Pancreas (tissue), 10 donors: ENCODE data around the gene CMTM8. TPM values are rescaled to one million over a fixed set of nuclear protein-coding genes. Genes with fewer than 3 reads are reported as not detected.

ENCODE experiments used
- ATAC-seq, 4 donors: fragments of 200-7000 bp; cut with Tn5 transposase; one replicate each; pipeline versions ENCODE4 v1.8.0 to v1.9.1; 2020; ENCODE audit warnings: mild to moderate bottlenecking in 4 of 4, moderate library complexity in 4 of 4
- DNase-seq, 6 donors: peaks; one replicate each; pipeline ENCODE4 v3.0.0-alpha.2; 2020
- FAIRE-seq: peaks from 2 replicates; lab custom pipeline; 2012; peaks lifted over from hg19 to GRCh38; lab: Jason Lieb, UNC
- H3K27ac ChIP-seq, 4 donors: fragments of 200-600 bp; sonication (generic); 1 replicate in 3 of 4; 2 replicates in 1 of 4; pipeline versions ENCODE4 v1.5.0 to v1.8.0; 2020
- H3K27me3 ChIP-seq, 4 donors: fragments of 200-600 bp; one replicate each; pipeline ENCODE4 v1.8.0; 2021
- H3K36me3 ChIP-seq, 3 donors: fragments of 200-600 bp; sonication (generic) in 1 of 3; one replicate each; pipeline versions ENCODE4 v1.5.0 to v1.8.0; 2020 to 2021
- H3K4me1 ChIP-seq, 3 donors: fragments of 200-600 bp; one replicate each; pipeline ENCODE4 v1.8.0; 2021
- H3K4me3 ChIP-seq, 4 donors: fragments of 200-600 bp; sonication (generic) in 2 of 4; one replicate each; pipeline versions ENCODE4 v1.5.0 to v1.8.0; 2020 to 2021
- H3K9me3 ChIP-seq, 4 donors: fragments of 200-600 bp; one replicate each; pipeline ENCODE4 v1.8.0; 2021
- CTCF ChIP-seq, 4 donors: fragments of 200-600 bp; sonication (generic) in 3 of 4; IDR thresholded peaks; one replicate each; pipeline versions ENCODE4 v1.5.0 to v1.8.0; 2021; ENCODE audit warnings: antibody characterized with exemption in 4 of 4
- WGBS, 2 donors: extraction: QIAGEN DNeasy Blood & Tissue Kit; methylation state at CpG; one replicate each; pipeline ENCODE4 v1.1.7; 2013; 5-methylcytosine and 5-hydroxymethylcytosine counted together
- intact Hi-C, 3 donors: fragments of 100-400 bp; cut with DNase I; formaldehyde crosslinking; loops; one replicate each; pipeline versions ENCODE4 v1.11.1 to v1.14.2; 2022
- polyA plus RNA-seq, 2 donors: library from polyadenylated mRNA; stranded (reverse); fragments of 200-250 nt; gene quantifications; one replicate each; pipeline ENCODE4 v1.2.3, GENCODE V29; 2013
- total RNA-seq, 6 donors: library from RNA; stranded (reverse); fragmentation: NEBNext Ultra II Directional in 4 of 6; extraction: Animal tissue kit (Norgen Biotek cat#: 25700) in 4 of 6; gene quantifications; one replicate each; pipeline versions ENCODE4 v1.2.1 to v1.2.4, GENCODE V29; 2021 to 2023
- donor health status: healthy with polysubstance abuse.
- donor health status: DM: no; HTN: no; CAD: no; lungs with moderate emphysema.
- donor health status: DM: no; HTN: no; CAD: no.
- donor health status: control.
- donor health status: control.
- donor health status: Bipolar disorder and iron deficiency.
- donor health status: DM: yes; HTN: yes; CAD: no.
- donor health status: DM: no; HTN: no; CAD: no.
- donor health status: DM: no; HTN: no; CAD: no.
- donor health status: DM: yes; HTN: yes; CAD: no.

The CMTM8 gene
- total and polyA plus RNA-seq, 8 donors, result 11.0 to 23.7 (median 16.7) TPM

DNA sequence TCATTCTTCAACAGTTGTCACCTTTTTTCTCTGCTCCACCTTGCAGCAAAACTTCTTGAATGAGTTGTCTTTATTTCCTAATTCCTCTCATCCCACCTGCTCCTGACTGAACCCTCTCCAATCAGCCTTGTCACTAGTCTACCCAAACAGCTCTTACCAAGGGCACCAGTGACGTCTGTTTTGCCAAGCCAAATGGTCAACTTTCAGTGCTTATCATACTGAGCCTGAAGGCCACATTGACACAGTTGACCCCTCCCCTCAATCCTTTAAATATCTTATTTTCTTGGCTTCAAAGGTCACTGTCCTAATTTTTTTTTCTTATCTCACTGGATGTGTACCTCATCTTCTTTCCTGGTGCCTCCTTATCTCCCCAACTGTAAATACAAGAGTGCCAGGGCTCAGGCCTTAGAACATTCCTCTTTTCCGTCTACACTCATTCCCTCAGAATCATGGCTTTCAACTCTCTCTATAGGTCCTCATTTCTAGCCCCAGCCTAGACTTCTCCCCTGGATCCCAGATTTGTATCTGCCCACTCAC lies 43.2 kb downstream of the CMTM8 start:
- no peak overlapping the region for H3K4me3 ChIP-seq
- WGBS, 2 donors, result 33 to 45% methylated on average over 2 of the region's 2 CpGs
- peak overlapping the region in 2 of 4 donors; percentile 6 to 39 for H3K27ac ChIP-seq
- H3K27me3 ChIP-seq, result no peaks in the 10 kb centered on the region
- intact Hi-C loops, result no loop called here
- FAIRE-seq (no peak), ATAC-seq (peak; percentile 69 to 83 (median 80)), DNase-seq (peak in 3 of 6 donors; percentile 31 to 66 (median 52))
- peaks cover 19 to 28% (median 27%) of the 10 kb centered on the region in 3 donors for H3K4me1 ChIP-seq
- H3K9me3 ChIP-seq, result no peaks in the 10 kb centered on the region
- no peak for TF ChIP-seq CTCF (IDR thresholded peaks at IDR 0.05)
- H3K36me3 ChIP-seq, result no peaks in the 10 kb centered on the region

DNA sequence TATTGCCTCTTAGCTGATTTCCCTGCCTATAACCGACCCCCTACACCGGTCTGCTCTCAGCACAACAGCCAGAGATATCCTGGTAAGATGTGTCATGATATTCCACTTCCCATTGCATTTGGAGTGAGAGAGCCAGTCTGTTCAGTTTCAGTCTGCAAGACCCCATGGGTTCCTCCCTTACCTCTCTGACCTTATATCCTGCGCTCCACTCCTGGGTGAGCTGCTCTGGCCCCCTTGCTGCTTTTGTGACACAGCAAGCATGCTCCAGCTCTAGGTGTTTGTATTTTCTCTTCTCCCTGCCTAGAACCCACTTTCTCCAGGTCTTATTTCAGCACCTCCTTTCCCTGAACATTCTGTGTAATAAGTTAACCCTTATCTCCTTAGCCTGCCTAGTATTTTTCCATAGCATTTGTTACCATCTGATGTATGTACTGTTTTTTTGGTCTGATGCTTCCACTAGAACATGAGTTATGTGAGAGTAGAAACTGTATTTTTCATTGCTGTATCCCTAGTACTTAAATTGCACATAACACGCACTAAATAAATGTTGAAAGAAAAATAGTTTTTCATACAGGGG lies 44.2 kb downstream of the CMTM8 start:
- no peak for DNase-seq
- Histone ChIP-seq H3K4me3 (no peak overlapping the region), H3K36me3 (no peaks in the 10 kb centered on the region), H3K4me1 (peaks cover 18 to 31% (median 27%) of the 10 kb centered on the region in 3 donors), H3K27ac (no peak overlapping the region), H3K9me3 (no peaks in the 10 kb centered on the region), H3K27me3 (no peaks in the 10 kb centered on the region)
- intact Hi-C loops, result no loop called here
- no peak for ATAC-seq
- FAIRE-seq, result no peak
- no peak for TF ChIP-seq CTCF (IDR thresholded peaks at IDR 0.05)
- 82 to 84% methylated on average over 4 of the region's 4 CpGs for WGBS, 2 donors

- TF ChIP-seq CTCF (IDR thresholded peaks at IDR 0.05), result no peak
- no peak for ATAC-seq
- Histone ChIP-seq H3K4me1 (peaks cover 18 to 31% (median 27%) of the 10 kb centered on the region in 3 donors), H3K9me3 (no peaks in the 10 kb centered on the region), H3K27ac (no peak overlapping the region), H3K27me3 (no peaks in the 10 kb centered on the region), H3K36me3 (no peaks in the 10 kb centered on the region), H3K4me3 (no peak overlapping the region)
- no peak for DNase-seq
- WGBS, 2 donors, result 79 to 81% methylated on average over 14 of the region's 14 CpGs
- FAIRE-seq, result no peak
- intact Hi-C loops, result no loop called here
These were observed 44.8 kb downstream of the CMTM8 start for GRCh38 chr3:32283304-32283703.

DNA sequence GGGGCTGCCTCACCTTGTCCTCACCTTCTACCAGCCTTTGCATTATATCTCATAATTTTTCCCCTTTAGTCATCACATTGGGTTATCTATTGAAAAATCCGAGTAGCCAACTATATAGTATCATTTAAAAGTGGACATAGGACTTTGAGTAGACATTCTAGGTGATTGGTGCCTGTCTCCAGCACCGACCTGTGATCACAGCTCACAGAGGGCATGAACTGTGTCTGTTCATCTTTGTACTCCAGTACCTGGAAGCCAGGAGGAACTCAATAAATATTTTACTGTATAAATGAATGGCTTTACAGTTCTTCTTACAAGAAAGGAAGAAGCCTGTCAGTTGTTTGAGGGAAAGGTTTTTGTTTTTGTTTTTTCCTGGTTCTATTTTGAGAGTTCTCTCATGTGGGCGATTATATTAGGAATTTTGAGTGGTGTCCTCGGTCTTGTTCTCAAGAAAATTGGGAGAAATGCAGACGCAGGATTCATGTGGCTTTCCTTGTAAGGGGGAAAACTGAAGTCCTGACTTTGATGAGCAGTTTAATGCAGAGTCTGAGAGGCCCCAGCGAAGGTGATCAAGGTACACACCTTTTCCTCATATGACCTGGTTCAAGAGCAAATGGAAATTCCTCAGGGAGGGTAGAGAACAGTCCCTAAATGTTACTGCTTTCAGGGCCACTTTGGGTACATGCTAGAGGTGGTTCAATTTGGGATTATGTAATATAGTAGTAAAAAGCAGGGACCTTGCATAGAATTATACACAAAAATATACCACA lies 46.1 kb downstream of the CMTM8 start:
- Histone ChIP-seq H3K27ac (no peak overlapping the region), H3K9me3 (no peaks in the 10 kb centered on the region), H3K4me3 (no peak overlapping the region), H3K36me3 (no peaks in the 10 kb centered on the region), H3K4me1 (peaks cover 18 to 31% (median 27%) of the 10 kb centered on the region in 3 donors), H3K27me3 (no peaks in the 10 kb centered on the region)
- FAIRE-seq (no peak), ATAC-seq (no peak), DNase-seq (no peak)
- intact Hi-C loops, result no loop called here
- TF ChIP-seq CTCF (IDR thresholded peaks at IDR 0.05), result no peak
- 61 to 62% methylated on average over 6 of the region's 6 CpGs for WGBS, 2 donors
